A549 (cell line): ENCODE results near the gene IL10. TPM values are rescaled to one million over a fixed set of nuclear protein-coding genes. Genes with fewer than 3 reads are reported as not detected.

ENCODE experiments used
- ATAC-seq, 2 experiments: fragments of 200-7000 bp in 1 of 2; fragments of >200 bp in 1 of 2; cut with Nextera tagmentation in 1 of 2; cut with Tn5 transposase in 1 of 2; 3 replicates each; pipeline versions ENCODE4 v1.8.0 to v1.9.1; 2018 to 2020; ENCODE audit warnings: mild to moderate bottlenecking in 1 of 2, moderate library complexity in 1 of 2
- CTCF ChIA-PET: fragments of 300-600 bp; sonication (Branson Sonifier 250); formaldehyde crosslinking; extraction: SDS; loops from one replicate; lab custom pipeline; 2021; ENCODE audit warnings: antibody characterized with exemption, inconsistent platforms; lab: Yijun Ruan, JAX
- POLR2A ChIA-PET: fragments of 350-600 bp; formaldehyde crosslinking; extraction: SDS; loops from one replicate; lab custom pipeline; 2021; ENCODE audit warnings: antibody characterized with exemption, inconsistent platforms; lab: Yijun Ruan, JAX
- DNase-seq, 2 experiments: peaks; one replicate each; pipeline versions ENCODE4 v3.0.0 to v3.0.0-alpha.2; 2011 to 2016; ENCODE audit warnings: low read depth in 1 of 2, low spot score in 1 of 2
- FAIRE-seq: peaks from 2 replicates; lab custom pipeline; 2011; peaks lifted over from hg19 to GRCh38; lab: Jason Lieb, UNC
- H3K27ac ChIP-seq, 2 experiments: fragments of >200 bp; sonication (Bioruptor Twin); formaldehyde crosslinking; 3 replicates each; pipeline ENCODE4 v1.5.1; 2016 to 2017
- H3K4me1 ChIP-seq: fragments of >200 bp; sonication (Bioruptor Twin); formaldehyde crosslinking; 3 replicates; pipeline ENCODE4 v1.6.1; 2016
- H3K4me2 ChIP-seq: fragments of >200 bp; sonication (Bioruptor Twin); formaldehyde crosslinking; 3 replicates; pipeline ENCODE4 v1.6.1; 2016
- H3K4me3 ChIP-seq: fragments of >200 bp; sonication (Bioruptor Twin); formaldehyde crosslinking; 3 replicates; pipeline ENCODE4 v1.5.1; 2016
- H3K9me3 ChIP-seq: fragments of >200 bp; sonication (Bioruptor Twin); formaldehyde crosslinking; 3 replicates; pipeline ENCODE4 v1.6.1; 2016
- BHLHE40 ChIP-seq: IDR thresholded peaks from 2 replicates; pipeline ENCODE4 v1.6.1; 2012; ENCODE audit warnings: low read depth, low read length, inconsistent platforms
- CBX8 ChIP-seq: fragments of 200-600 bp; sonication (generic); IDR thresholded peaks from 2 replicates; pipeline ENCODE4 v1.6.1; 2016
- CEBPB ChIP-seq, 2 experiments: fragments of >200 bp in 1 of 2; sonication (Bioruptor Twin) in 1 of 2; formaldehyde crosslinking in 1 of 2; IDR thresholded peaks; 2 replicates each; pipeline ENCODE4 v1.6.1; 2012 to 2016
- CHD4 ChIP-seq: fragments of 200-600 bp; sonication (generic); IDR thresholded peaks from 2 replicates; pipeline ENCODE4 v1.6.1; 2016; ENCODE audit warnings: antibody characterized with exemption, mild to moderate bottlenecking, borderline replicate concordance
- EP300 ChIP-seq, 2 experiments: fragments of >200 bp; sonication (Bioruptor Twin); formaldehyde crosslinking; IDR thresholded peaks; 2 replicates in 1 of 2; 3 replicates in 1 of 2; pipeline ENCODE4 v1.6.1; 2016 to 2017
- ESRRA ChIP-seq: fragments of 150-350 bp; IDR thresholded peaks from 2 replicates; pipeline ENCODE4 v1.6.1; 2014; ENCODE audit warnings: mild to moderate bottlenecking, low read length, borderline replicate concordance
- HOXB5 ChIP-seq: fragments of 250-450 bp; sonication (Bioruptor Pico); IDR thresholded peaks from 2 replicates; pipeline ENCODE4 v1.5.0; 2020; ENCODE audit warnings: mild to moderate bottlenecking, moderate library complexity
- JUNB ChIP-seq: fragments of >200 bp; sonication (Bioruptor Twin); formaldehyde crosslinking; IDR thresholded peaks from 2 replicates; pipeline ENCODE4 v1.6.1; 2016
- MAFK ChIP-seq: fragments of 450-650 bp; IDR thresholded peaks from 2 replicates; pipeline ENCODE4 v1.6.1; 2014; ENCODE audit not compliant: partially characterized antibody
- MYC ChIP-seq: IDR thresholded peaks from 2 replicates; pipeline ENCODE4 v1.6.1; 2012; ENCODE audit warnings: mild to moderate bottlenecking, inconsistent platforms, low read length, improper control_type of control experiment, borderline replicate concordance
- NR3C1 ChIP-seq: fragments of >200 bp; sonication (Bioruptor Twin); formaldehyde crosslinking; IDR thresholded peaks from 3 replicates; pipeline ENCODE4 v1.6.1; 2017
- PHF8 ChIP-seq: fragments of 200-600 bp; sonication (generic); IDR thresholded peaks from 2 replicates; pipeline ENCODE4 v1.6.1; 2016; ENCODE audit warnings: low read depth, mild to moderate bottlenecking, antibody characterized with exemption, moderate library complexity, borderline replicate concordance
- POLR2A ChIP-seq: IDR thresholded peaks from 2 replicates; pipeline ENCODE4 v1.6.1; 2012; ENCODE audit warnings: mild to moderate bottlenecking, low read length
- POLR2AphosphoS2 ChIP-seq: conservative IDR thresholded peaks from 2 replicates; pipeline ENCODE4 v1.6.1; 2012; ENCODE audit warnings: low read length, improper control_type of control experiment, inconsistent platforms
- RAD21 ChIP-seq, 2 experiments: fragments of >200 bp in 1 of 2; sonication (Bioruptor Twin) in 1 of 2; formaldehyde crosslinking in 1 of 2; IDR thresholded peaks in 1 of 2; conservative IDR thresholded peaks in 1 of 2; 2 replicates in 1 of 2; 3 replicates in 1 of 2; pipeline ENCODE4 v1.6.1; 2012 to 2018; ENCODE audit warnings: inconsistent platforms in 1 of 2
- RARB ChIP-seq: fragments of 250-450 bp; sonication (Bioruptor Pico); IDR thresholded peaks from 2 replicates; pipeline ENCODE4 v1.8.0; 2021; ENCODE audit warnings: mild to moderate bottlenecking, moderate library complexity
- RCOR1 ChIP-seq: fragments of 150-350 bp; IDR thresholded peaks from 2 replicates; pipeline ENCODE4 v1.6.1; 2014; ENCODE audit warnings: antibody characterized with exemption, low read length, low read depth
- RFX5 ChIP-seq: fragments of 450-650 bp; IDR thresholded peaks from 2 replicates; pipeline ENCODE4 v1.7.1; 2014; ENCODE audit warnings: antibody characterized with exemption, mild to moderate bottlenecking, moderate library complexity
- RNF2 ChIP-seq: fragments of 200-600 bp; sonication (generic); IDR thresholded peaks from 2 replicates; pipeline ENCODE4 v1.6.1; 2016; ENCODE audit warnings: low read depth, mild to moderate bottlenecking, antibody characterized with exemption, moderate library complexity, borderline replicate concordance
- SREBF2 ChIP-seq: fragments of 450-650 bp; IDR thresholded peaks from 2 replicates; pipeline ENCODE4 v1.6.1; 2014; ENCODE audit warnings: mild to moderate bottlenecking, moderate library complexity
- TFCP2L1 ChIP-seq: fragments of 250-450 bp; sonication (Bioruptor Pico); IDR thresholded peaks from 2 replicates; pipeline ENCODE4 v1.5.0; 2021; ENCODE audit warnings: mild to moderate bottlenecking
- ZSCAN20 ChIP-seq: fragments of 250-450 bp; sonication (Bioruptor Pico); IDR thresholded peaks from 2 replicates; pipeline ENCODE4 v1.8.0; 2022; ENCODE audit warnings: mild to moderate bottlenecking, moderate library complexity
- WGBS: methylation state at CpG from one replicate; pipeline ENCODE4 v1.1.6; 2017; ENCODE audit errors: missing lambda C conversion rate; 5-methylcytosine and 5-hydroxymethylcytosine counted together
- polyA plus RNA-seq, 4 experiments: library from polyadenylated mRNA; depleted of rRNA in 3 of 4; stranded (reverse); fragments of >200 nt; fragmentation: RNase III in 1 of 4; extraction: RNeasy Plus Mini Kit Qiagen cat#74134 plus additional on column Dnase treatment in 1 of 4; gene quantifications; 2 replicates in 3 of 4; 3 replicates in 1 of 4; pipeline ENCODE4 v1.2.3, GENCODE V29; 2011 to 2017
- TF ChIP-seq, protein P1 (sequence below): fragments of 250-450 bp; sonication (Bioruptor Pico); IDR thresholded peaks from 2 replicates; pipeline ENCODE4 v1.5.0; 2020; ENCODE audit warnings: low read depth, mild to moderate bottlenecking, moderate library complexity
- TF ChIP-seq, protein P2 (sequence below): fragments of 450-650 bp; IDR thresholded peaks from 2 replicates; pipeline ENCODE4 v1.6.1; 2014; ENCODE audit warnings: antibody characterized with exemption
- TF ChIP-seq, protein P3 (sequence below): IDR thresholded peaks from 2 replicates; pipeline ENCODE4 v1.6.1; 2012; ENCODE audit warnings: low read depth, borderline replicate concordance
- TF ChIP-seq, protein P4 (sequence below): fragments of >200 bp; sonication (Bioruptor Twin); formaldehyde crosslinking; IDR thresholded peaks from 3 replicates; pipeline ENCODE4 v1.5.1; 2016
- TF ChIP-seq, protein P5 (sequence below): fragments of 150-350 bp; IDR thresholded peaks from 2 replicates; pipeline ENCODE4 v1.6.1; 2014; ENCODE audit warnings: low read depth, mild to moderate bottlenecking, low read length

The IL10 gene
- polyA plus RNA-seq, 2 of the 4 experiments (the other 2 are of a cell fraction) = not detected

DNA sequence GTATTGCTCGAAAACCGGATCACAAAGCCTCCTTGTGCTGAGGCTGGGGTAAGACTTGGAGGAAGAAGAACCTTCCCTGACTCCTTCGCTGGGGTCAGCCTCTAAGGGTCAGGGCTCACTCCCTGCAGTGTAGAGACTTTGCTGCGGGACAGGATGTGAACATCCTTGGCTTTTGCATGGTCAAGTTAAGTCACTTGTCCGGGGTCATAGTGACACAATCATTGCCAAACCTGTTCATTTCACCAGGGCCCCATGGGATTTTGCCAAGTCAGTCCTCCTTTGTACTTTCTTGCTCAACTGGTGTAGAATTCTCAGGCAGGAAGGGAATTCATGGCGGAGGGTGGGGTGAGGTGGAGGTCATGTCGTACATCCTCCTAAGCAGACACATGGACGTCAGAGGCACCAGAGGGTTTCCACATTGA lies 24.7 kb upstream of the IL10 start:
- TF ChIP-seq, protein P1, sequence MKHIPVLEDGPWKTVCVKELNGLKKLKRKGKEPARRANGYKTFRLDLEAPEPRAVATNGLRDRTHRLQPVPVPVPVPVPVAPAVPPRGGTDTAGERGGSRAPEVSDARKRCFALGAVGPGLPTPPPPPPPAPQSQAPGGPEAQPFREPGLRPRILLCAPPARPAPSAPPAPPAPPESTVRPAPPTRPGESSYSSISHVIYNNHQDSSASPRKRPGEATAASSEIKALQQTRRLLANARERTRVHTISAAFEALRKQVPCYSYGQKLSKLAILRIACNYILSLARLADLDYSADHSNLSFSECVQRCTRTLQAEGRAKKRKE = no peak
- TF ChIP-seq POLR2A = no peak
- TF ChIP-seq CEBPB (IDR thresholded peaks at IDR 0.05) = no peak
- TF ChIP-seq RCOR1 = no peak
- TF ChIP-seq CBX8 = no peak
- no peak for TF ChIP-seq NR3C1
- TF ChIP-seq SREBF2 = no peak
- TF ChIP-seq RFX5 = no peak
- no peak for TF ChIP-seq POLR2AphosphoS2
- no peak for TF ChIP-seq MAFK
- TF ChIP-seq, all 56 proteins: peak for 0
- Histone ChIP-seq H3K27ac (no peak overlapping the region), H3K9me3 (no peaks in the 10 kb centered on the region), H3K4me1 (no peaks in the 10 kb centered on the region), H3K4me2 (no peak overlapping the region), H3K4me3 (no peak overlapping the region)
- 61% methylated on average over 6 of the region's 8 CpGs for WGBS
- DNase-seq (no peak), FAIRE-seq (no peak), ATAC-seq (no peak)
- POLR2A ChIA-PET = no interaction called here
- CTCF ChIA-PET = interaction anchor here (0.7 to 2.4 kb wide), 6 partner anchors 13 to 185 kb away, joined by 3 to 8 read pairs (median 4); no protein-coding TSS in a partner anchor

DNA sequence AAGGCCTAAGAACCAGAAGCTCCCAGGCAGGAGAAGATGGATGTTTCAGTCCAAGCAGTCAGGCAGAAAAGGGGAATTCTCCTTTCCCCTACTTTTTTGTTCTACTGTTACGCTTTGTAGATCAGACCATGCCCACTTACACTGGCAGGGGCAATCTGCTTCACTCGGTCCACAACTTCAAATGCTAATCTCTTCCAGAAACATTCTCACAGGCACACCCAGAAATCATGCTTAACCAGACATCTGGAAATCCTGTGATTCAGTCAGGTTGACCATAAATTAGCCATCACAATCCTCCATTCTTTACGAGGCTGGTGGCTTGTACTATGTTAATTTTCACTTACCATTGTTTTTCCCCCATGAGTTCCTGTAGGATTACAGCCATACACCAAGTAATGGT lies 23.8 kb upstream of the IL10 start:
- ATAC-seq = no peak
- no peaks in the 10 kb centered on the region for H3K4me1 ChIP-seq
- TF ChIP-seq RNF2 (no peak), ESRRA (no peak), POLR2A (no peak), RFX5 (no peak), CHD4 (no peak), PHF8 (no peak), JUNB (no peak), SREBF2 (no peak)
- ChIA-PET POLR2A (no interaction called here), CTCF (interaction anchor here (2.1 kb wide), 1 partner anchor 70 kb away, joined by 6 read pairs; no protein-coding TSS in a partner anchor)
- DNase-seq = no peak
- no peak overlapping the region for H3K4me3 ChIP-seq
- no peak for FAIRE-seq
- no peaks in the 10 kb centered on the region for H3K9me3 ChIP-seq
- 51% methylated on average over 3 of the region's 3 CpGs for WGBS
- H3K27ac ChIP-seq = no peak overlapping the region
- H3K4me2 ChIP-seq = no peak overlapping the region

DNA sequence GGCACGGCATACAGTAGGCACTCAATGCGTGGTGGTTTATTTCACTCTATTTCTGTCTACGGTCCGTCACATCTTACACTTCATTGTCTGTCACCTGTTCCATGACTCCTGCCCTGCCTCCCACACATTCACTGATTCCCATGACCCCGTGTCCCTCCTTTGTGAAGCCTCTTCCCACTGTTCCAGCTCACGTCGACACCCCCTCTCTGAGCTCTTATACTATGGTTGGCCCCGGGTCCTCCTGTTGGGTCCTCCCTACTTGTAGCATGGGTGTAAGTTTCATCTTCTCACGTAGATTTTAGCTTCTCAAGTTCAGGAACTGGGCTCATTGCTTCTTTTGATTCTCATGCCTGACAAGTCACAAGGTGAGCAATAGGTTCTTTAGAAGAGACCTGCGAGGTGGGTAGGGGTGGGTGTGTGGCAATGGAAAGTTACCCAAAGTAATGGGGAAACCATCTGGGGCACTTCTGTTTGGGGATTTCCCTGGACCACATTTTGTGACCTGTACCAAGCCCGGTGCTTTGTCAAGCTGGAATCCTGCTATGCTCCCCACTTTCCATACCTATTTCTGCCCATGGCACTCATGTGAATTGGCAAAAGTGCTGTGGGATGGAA lies 22.1 kb upstream of the IL10 start:
- Histone ChIP-seq H3K4me3 (no peak overlapping the region), H3K4me2 (no peak overlapping the region), H3K9me3 (no peaks in the 10 kb centered on the region), H3K27ac (no peak overlapping the region), H3K4me1 (no peaks in the 10 kb centered on the region)
- FAIRE-seq (no peak), ATAC-seq (no peak), DNase-seq (no peak)
- 56% methylated on average over 11 of the region's 11 CpGs for WGBS
- ChIA-PET POLR2A (no interaction called here), CTCF (interaction anchor here (1.1 to 2.1 kb wide), 6 partner anchors 15 to 117 kb away, joined by 3 to 6 read pairs (median 4); no protein-coding TSS in a partner anchor)
- no peak for TF ChIP-seq MYC
- TF ChIP-seq TFCP2L1 (CRISPR knock-in tag) = no peak
- no peak for TF ChIP-seq BHLHE40
- TF ChIP-seq, protein P1 = no peak
- no peak for TF ChIP-seq EP300 (IDR thresholded peaks at IDR 0.05)
- no peak for TF ChIP-seq RFX5
- TF ChIP-seq PHF8 = no peak
- no peak for TF ChIP-seq ZSCAN20 (CRISPR knock-in tag)
- no peak for TF ChIP-seq HOXB5 (CRISPR knock-in tag)
- no peak for TF ChIP-seq RARB (CRISPR knock-in tag)
- TF ChIP-seq JUNB = no peak
- no peak for TF ChIP-seq RAD21 (conservative IDR thresholded peaks at IDR 0.05 in 1 of 2, IDR thresholded peaks at IDR 0.05 in 1 of 2)
- TF ChIP-seq, protein P2, sequence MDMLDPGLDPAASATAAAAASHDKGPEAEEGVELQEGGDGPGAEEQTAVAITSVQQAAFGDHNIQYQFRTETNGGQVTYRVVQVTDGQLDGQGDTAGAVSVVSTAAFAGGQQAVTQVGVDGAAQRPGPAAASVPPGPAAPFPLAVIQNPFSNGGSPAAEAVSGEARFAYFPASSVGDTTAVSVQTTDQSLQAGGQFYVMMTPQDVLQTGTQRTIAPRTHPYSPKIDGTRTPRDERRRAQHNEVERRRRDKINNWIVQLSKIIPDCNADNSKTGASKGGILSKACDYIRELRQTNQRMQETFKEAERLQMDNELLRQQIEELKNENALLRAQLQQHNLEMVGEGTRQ = no peak
- TF ChIP-seq, protein P3, sequence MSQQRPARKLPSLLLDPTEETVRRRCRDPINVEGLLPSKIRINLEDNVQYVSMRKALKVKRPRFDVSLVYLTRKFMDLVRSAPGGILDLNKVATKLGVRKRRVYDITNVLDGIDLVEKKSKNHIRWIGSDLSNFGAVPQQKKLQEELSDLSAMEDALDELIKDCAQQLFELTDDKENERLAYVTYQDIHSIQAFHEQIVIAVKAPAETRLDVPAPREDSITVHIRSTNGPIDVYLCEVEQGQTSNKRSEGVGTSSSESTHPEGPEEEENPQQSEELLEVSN = no peak
- TF ChIP-seq, protein P4, sequence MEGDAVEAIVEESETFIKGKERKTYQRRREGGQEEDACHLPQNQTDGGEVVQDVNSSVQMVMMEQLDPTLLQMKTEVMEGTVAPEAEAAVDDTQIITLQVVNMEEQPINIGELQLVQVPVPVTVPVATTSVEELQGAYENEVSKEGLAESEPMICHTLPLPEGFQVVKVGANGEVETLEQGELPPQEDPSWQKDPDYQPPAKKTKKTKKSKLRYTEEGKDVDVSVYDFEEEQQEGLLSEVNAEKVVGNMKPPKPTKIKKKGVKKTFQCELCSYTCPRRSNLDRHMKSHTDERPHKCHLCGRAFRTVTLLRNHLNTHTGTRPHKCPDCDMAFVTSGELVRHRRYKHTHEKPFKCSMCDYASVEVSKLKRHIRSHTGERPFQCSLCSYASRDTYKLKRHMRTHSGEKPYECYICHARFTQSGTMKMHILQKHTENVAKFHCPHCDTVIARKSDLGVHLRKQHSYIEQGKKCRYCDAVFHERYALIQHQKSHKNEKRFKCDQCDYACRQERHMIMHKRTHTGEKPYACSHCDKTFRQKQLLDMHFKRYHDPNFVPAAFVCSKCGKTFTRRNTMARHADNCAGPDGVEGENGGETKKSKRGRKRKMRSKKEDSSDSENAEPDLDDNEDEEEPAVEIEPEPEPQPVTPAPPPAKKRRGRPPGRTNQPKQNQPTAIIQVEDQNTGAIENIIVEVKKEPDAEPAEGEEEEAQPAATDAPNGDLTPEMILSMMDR = no peak
- TF ChIP-seq, protein P5, sequence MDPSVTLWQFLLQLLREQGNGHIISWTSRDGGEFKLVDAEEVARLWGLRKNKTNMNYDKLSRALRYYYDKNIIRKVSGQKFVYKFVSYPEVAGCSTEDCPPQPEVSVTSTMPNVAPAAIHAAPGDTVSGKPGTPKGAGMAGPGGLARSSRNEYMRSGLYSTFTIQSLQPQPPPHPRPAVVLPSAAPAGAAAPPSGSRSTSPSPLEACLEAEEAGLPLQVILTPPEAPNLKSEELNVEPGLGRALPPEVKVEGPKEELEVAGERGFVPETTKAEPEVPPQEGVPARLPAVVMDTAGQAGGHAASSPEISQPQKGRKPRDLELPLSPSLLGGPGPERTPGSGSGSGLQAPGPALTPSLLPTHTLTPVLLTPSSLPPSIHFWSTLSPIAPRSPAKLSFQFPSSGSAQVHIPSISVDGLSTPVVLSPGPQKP = no peak
- TF ChIP-seq NR3C1 = no peak
